Ovary (tissue), 3 donors: ENCODE results near the gene NDFIP1.

Experiments
- CTCF ChIP-seq, 3 donors: fragments of 450-650 bp in 2 of 3; fragments of 200-600 bp in 1 of 3; IDR thresholded peaks; one replicate each; pipeline versions ENCODE4 v1.5.1 to v1.8.0; 2016 to 2022; ENCODE audit warnings: antibody characterized with exemption in 3 of 3, mild to moderate bottlenecking in 1 of 3
- EP300 ChIP-seq: sonication (generic); formaldehyde crosslinking; IDR thresholded peaks from one replicate; pipeline ENCODE4 v1.6.1; 2017; ENCODE audit warnings: antibody characterized with exemption
- POLR2A ChIP-seq: fragments of 450-650 bp; IDR thresholded peaks from one replicate; pipeline ENCODE4 v1.6.1; 2017; ENCODE audit warnings: antibody characterized with exemption, mild to moderate bottlenecking, moderate library complexity
- donor health status: DM: no; HTN: no; CAD: no.

DNA sequence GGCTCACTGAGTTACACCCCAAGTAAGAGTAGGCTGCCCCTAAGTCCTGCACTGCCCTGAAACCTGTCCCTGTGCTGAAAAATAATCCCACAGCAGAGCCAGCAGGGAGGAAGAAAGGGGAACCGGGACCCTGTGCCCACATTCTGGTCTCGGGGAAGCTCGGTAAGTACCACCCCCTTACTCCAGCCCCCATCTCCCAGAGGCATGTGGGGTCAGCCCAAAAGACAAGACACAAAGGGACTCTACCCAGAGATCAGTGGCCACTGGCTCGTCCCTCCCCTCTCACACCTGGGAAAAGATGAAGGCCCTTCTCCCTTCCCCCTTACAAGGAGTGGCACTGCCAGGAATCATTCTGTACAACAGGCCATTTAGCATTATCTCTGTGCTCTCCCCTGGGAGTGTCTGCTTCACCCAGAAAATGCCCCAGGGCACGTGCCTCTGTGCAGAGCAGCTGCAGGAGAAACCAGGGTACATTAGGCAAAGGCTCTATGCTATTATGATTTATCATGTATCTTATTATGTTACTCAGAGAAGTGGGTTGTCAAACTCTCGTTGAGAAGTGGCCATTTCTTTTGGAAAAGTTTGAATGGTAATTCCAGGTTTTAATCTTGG is 71.3 kb downstream of the NDFIP1 start:
- TF ChIP-seq CTCF (IDR thresholded peaks at IDR 0.05), result no peak
- no peak for TF ChIP-seq POLR2A
- TF ChIP-seq EP300, result no peak
